ENCODE measurements around the gene CELF3.

CELF3 gene

DNA sequence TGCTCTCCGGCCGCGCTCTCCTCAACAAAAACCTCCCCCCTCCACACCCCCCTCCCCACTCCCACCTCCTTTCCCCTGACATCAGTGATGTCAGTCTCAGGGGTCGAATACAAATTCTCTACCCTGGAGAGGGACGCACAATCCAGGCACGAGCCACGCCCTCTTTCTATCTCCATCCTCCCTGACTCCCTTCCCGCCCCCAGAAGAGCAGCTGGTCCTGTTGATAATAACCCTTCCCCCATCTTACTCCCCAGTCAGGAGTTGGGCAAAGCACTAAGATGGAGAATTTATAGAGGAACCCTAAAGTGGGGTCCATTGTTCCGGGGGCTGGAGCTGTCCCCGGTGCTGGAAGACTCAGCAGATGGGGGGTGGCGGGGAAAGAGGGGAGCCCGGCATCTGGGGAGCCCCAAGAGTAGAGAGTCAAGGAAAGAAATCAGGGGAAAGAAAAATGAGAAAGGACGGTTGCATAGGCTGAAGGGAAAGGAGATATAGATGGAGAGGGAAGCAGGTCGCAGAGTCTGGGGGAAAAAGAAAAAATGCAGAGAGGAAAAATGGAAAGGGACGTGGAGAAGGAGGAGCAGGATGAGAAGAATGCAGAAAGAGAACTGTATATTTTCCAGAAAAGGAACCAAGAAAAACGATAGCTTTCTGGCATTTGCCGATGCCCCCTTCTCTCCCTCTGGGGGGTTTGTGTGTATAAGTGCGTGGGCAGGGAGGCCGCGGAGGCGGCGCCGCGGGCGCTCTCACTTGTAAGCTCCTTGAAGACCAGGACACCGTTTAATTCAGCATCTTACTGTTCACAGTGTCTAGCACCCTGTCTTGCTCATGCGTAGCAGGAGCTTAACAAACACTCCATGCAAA lies at the start of gene CELF3:
TSS of gene CELF3 (minus strand) at position 33 of the 861 bp plus-strand sequence. CDS start 783 bp downstream, outside the sequence.
- TF ChIP-seq CTCF (IDR thresholded peaks at IDR 0.05) = no peak

GRCh38 chr1:151763990-151764389 lies 47.4 kb upstream of the CELF3 start:
- no peak for TF ChIP-seq CTCF (IDR thresholded peaks at IDR 0.05)

- no peak for TF ChIP-seq CTCF (IDR thresholded peaks at IDR 0.05)
Observed at GRCh38 chr1:151762941-151763921, 46.6 kb upstream of the CELF3 start, which contains the start of gene MRPL9. Gene MRPL9 (minus strand): TSS chr1:151763496. CDS start chr1:151763479, 17 bp downstream.

GRCh38 chr1:151760597-151761385 lies 44.2 kb upstream of the CELF3 start:
- TF ChIP-seq CTCF (IDR thresholded peaks at IDR 0.05) = no peak

DNA sequence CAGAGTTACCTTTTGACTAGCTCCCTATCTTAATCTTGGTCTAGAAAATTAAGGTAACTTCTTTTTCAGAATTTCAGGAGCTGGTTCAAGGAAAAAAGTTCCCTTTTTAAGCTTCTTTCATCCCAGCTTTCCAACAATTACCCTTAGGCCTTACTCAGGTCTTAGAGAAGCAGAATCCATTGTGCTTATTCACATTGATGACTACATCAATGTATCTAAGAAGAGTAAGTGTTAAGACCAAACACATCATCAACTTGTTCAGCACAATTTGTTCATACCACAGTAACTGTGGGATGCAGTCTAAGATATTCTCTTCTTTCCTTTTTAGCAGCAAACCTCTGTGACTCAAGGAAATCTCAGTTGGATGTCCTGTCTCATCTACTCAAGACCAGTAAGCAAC lies 42.6 kb upstream of the CELF3 start:
- no peak for TF ChIP-seq CTCF (IDR thresholded peaks at IDR 0.05)

DNA sequence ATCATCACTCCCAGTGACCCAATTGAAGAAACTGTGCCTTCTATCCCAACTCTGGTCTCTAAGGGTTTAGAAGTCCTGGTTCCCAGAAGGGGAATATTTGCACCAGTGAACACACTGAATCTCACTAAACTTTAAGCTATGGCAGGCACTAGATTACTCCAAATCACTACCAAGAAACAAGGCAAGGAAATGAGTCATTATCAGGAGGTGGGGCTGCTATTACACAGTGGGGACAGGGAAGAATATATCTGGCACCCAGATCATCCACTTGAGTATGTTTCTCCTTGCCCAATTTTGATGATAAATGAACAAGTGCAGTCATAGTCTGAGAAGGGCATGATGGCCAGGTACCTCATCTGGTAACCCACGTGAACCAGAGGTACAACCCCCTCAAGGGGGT lies 39.7 kb upstream of the CELF3 start:
- no peak for TF ChIP-seq CTCF (IDR thresholded peaks at IDR 0.05)

DNA sequence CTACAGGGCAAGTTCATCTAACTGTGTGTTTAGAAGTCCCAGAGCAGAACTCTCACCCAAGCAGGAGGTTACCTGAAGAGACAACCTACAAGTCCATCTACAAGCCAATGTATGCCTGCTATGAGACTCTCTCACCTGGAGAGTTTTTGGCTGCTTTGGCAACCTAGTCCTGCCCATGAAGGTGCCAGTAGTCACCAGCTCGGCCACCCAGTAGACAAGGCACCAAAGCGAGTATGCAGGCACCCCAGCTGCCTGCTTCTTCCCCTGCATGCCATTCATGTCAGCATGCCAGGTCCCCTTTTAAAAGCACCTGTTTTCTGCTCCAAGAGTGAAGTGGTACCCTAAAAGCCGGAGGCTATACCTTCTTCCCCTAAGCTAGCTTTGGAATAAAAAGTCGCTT lies 24.9 kb upstream of the CELF3 start:
- no peak for TF ChIP-seq CTCF (IDR thresholded peaks at IDR 0.05)

Measured in LNCAP (cell line).